Measurements from ENCODE around the gene ATP4B. TPM values are rescaled to one million over a fixed set of nuclear protein-coding genes. Genes with fewer than 3 reads are reported as not detected.

ATP4B gene
- polyA plus RNA-seq, 1 donor (not counting 4 experiments of a cell fraction or from before 2014, with no cell fraction given), result not detected

- dilution Hi-C loops (cut with MboI; ENCODE audit: extremely low pct_ligation_motif_present, low sequenced_read_pairs), result no loop called here
- H3K36me3 ChIP-seq (ENCODE audit: control insufficient read depth in 2 of 2, extremely low read depth in 1 of 2, insufficient read depth in 2 of 2, low read length in 2 of 2), result peaks cover 24 to 37% of the 10 kb centered on the region in 2 experiments
- H3K4me1 ChIP-seq (ENCODE audit: control insufficient read depth, extremely low read depth, insufficient read depth, low read length), result no peaks in the 10 kb centered on the region
- H3K4me2 ChIP-seq (ENCODE audit: control insufficient read depth, extremely low read depth, insufficient read depth, low read depth, low read length), result no peak overlapping the region
- H3K27ac ChIP-seq (ENCODE audit: control insufficient read depth, insufficient read depth, low read length), result no peak overlapping the region
- no peak overlapping the region for H3K4me3 ChIP-seq (ENCODE audit: control insufficient read depth in 2 of 3, extremely low read depth in 1 of 3, insufficient read depth in 2 of 3, low read depth in 1 of 3, low read length in 3 of 3)
- no peaks in the 10 kb centered on the region for H3K9me3 ChIP-seq (ENCODE audit: control insufficient read depth, low read depth, low read length)
- no peak overlapping the region for H3K9ac ChIP-seq (ENCODE audit: control insufficient read depth, extremely low read depth, insufficient read depth, low read length)
- H3K79me2 ChIP-seq (ENCODE audit: control insufficient read depth, insufficient read depth, low read length), result peaks cover 100% of the 10 kb centered on the region
- TF ChIP-seq EZH2 (IDR thresholded peaks at IDR 0.05; ENCODE audit: low read length) (no peak), CTCF (optimal IDR thresholded peaks at IDR 0.05 in 1 of 3, IDR thresholded peaks at IDR 0.05 in 1 of 3, conservative IDR thresholded peaks at IDR 0.05 in 1 of 3; ENCODE audit: extremely low read depth in 1 of 3, insufficient read depth in 2 of 3, low read length in 3 of 3) (no peak)
- no peak overlapping the region for H2AFZ ChIP-seq (ENCODE audit: control insufficient read depth, low read length)
- H3K27me3 ChIP-seq (ENCODE audit: control insufficient read depth, extremely low read depth, insufficient read depth, low read length), result no peaks in the 10 kb centered on the region
- no peak for FAIRE-seq
- no peak for DNase-seq (ENCODE audit: low read depth, low spot score)
- no peaks in the 10 kb centered on the region for H3K9me1 ChIP-seq (ENCODE audit: control insufficient read depth, extremely low read depth, insufficient read depth, low read length)
- H4K20me1 ChIP-seq (ENCODE audit: control insufficient read depth, extremely low read depth, insufficient read depth, low read length), result peaks cover 30% of the 10 kb centered on the region
Observed at GRCh38 chr13:113605461-113605860, 52.5 kb downstream of the ATP4B start.

GRCh38 chr13:113604186-113604585 is 53.8 kb downstream of the ATP4B start:
- H3K4me1 ChIP-seq (ENCODE audit: control insufficient read depth, extremely low read depth, insufficient read depth, low read length), result no peaks in the 10 kb centered on the region
- FAIRE-seq (no peak), DNase-seq (ENCODE audit: low read depth, low spot score) (no peak)
- H3K27ac ChIP-seq (ENCODE audit: control insufficient read depth, insufficient read depth, low read length), result no peak overlapping the region
- dilution Hi-C loops (cut with MboI; ENCODE audit: extremely low pct_ligation_motif_present, low sequenced_read_pairs), result no loop called here
- H3K4me2 ChIP-seq (ENCODE audit: control insufficient read depth, extremely low read depth, insufficient read depth, low read depth, low read length), result no peak overlapping the region
- peaks cover 100% of the 10 kb centered on the region for H3K79me2 ChIP-seq (ENCODE audit: control insufficient read depth, insufficient read depth, low read length)
- H3K9ac ChIP-seq (ENCODE audit: control insufficient read depth, extremely low read depth, insufficient read depth, low read length), result no peak overlapping the region
- no peaks in the 10 kb centered on the region for H3K9me1 ChIP-seq (ENCODE audit: control insufficient read depth, extremely low read depth, insufficient read depth, low read length)
- no peaks in the 10 kb centered on the region for H3K27me3 ChIP-seq (ENCODE audit: control insufficient read depth, extremely low read depth, insufficient read depth, low read length)
- no peaks in the 10 kb centered on the region for H3K9me3 ChIP-seq (ENCODE audit: control insufficient read depth, low read depth, low read length)
- no peak for TF ChIP-seq EZH2 (IDR thresholded peaks at IDR 0.05; ENCODE audit: low read length)
- no peak for TF ChIP-seq CTCF (optimal IDR thresholded peaks at IDR 0.05 in 1 of 3, IDR thresholded peaks at IDR 0.05 in 1 of 3, conservative IDR thresholded peaks at IDR 0.05 in 1 of 3; ENCODE audit: extremely low read depth in 1 of 3, insufficient read depth in 2 of 3, low read length in 3 of 3)
- H4K20me1 ChIP-seq (ENCODE audit: control insufficient read depth, extremely low read depth, insufficient read depth, low read length), result peaks cover 30% of the 10 kb centered on the region
- H3K36me3 ChIP-seq (ENCODE audit: control insufficient read depth in 2 of 2, extremely low read depth in 1 of 2, insufficient read depth in 2 of 2, low read length in 2 of 2), result peaks cover 27 to 36% of the 10 kb centered on the region in 2 experiments
- no peak overlapping the region for H2AFZ ChIP-seq (ENCODE audit: control insufficient read depth, low read length)
- no peak overlapping the region for H3K4me3 ChIP-seq (ENCODE audit: control insufficient read depth in 2 of 3, extremely low read depth in 1 of 3, insufficient read depth in 2 of 3, low read depth in 1 of 3, low read length in 3 of 3)

Measured in keratinocyte (primary cell).